Brain microvascular endothelial cell (primary cell): ENCODE data around the gene QSOX2.

Experiments
- DNase-seq: peaks from one replicate; pipeline ENCODE4 v3.0.0-alpha.2; 2020
- H3K27ac ChIP-seq: fragments of 250-450 bp; sonication (Bioruptor Pico); 2 replicates; pipeline ENCODE4 v1.5.1; 2020; ENCODE audit warnings: mild to moderate bottlenecking, moderate library complexity
- H3K27me3 ChIP-seq: fragments of 250-450 bp; sonication (Bioruptor Pico); replicated peaks from 2 replicates; pipeline ENCODE4 v1.5.1; 2020; ENCODE audit warnings: mild to moderate bottlenecking
- H3K36me3 ChIP-seq: fragments of 250-450 bp; sonication (Bioruptor Pico); replicated peaks from 2 replicates; pipeline ENCODE4 v1.5.1; 2020; ENCODE audit warnings: mild to moderate bottlenecking
- H3K4me3 ChIP-seq: 2 replicates; pipeline ENCODE4 v1.5.1; 2011; ENCODE audit warnings: low read depth, mild to moderate bottlenecking, control low read depth, low read length, moderate library complexity
- in situ Hi-C: cut with HindIII; loops from 2 replicates; pipeline ENCODE4 v1.10.0; 2017; ENCODE audit warnings: low sequenced_read_pairs, low pct_ligation_motif_present
- TF ChIP-seq, protein P1 (sequence below): IDR thresholded peaks from 2 replicates; pipeline ENCODE4 v1.5.1; 2011; ENCODE audit warnings: low read depth, mild to moderate bottlenecking, moderate library complexity, low read length, control low read depth, inconsistent platforms; ENCODE audit errors: missing control alignments

Gene QSOX2

DNA sequence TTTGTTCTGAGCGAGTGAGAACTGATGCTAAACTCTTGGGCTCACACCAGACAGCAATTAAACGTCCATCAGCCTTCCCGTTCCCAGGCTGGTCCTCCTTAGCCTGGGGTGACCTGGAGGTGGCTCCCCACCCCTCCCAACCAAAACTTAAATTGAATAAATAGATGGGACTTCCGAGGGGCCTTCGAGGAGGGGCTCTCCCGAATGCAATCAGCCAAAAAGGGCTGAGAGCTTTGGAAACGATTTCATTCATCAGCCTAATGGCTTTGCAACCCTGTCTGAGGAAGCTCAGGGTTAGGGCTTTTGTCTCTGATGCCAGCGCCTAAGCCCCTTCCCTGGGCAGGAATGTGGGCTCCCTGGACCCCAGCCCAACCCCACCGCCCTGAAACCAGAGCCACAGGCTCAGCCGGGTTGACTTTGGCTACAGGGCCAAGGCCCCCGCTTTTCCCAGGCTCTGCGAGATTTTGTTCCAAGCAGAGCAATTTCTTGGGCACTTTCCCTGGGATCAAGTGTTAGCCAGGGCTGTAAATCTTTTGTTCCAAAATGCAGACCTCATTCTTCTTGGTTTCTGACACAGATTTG is 69.9 kb downstream of the QSOX2 start:
- no peak for DNase-seq
- TF ChIP-seq, protein P1, sequence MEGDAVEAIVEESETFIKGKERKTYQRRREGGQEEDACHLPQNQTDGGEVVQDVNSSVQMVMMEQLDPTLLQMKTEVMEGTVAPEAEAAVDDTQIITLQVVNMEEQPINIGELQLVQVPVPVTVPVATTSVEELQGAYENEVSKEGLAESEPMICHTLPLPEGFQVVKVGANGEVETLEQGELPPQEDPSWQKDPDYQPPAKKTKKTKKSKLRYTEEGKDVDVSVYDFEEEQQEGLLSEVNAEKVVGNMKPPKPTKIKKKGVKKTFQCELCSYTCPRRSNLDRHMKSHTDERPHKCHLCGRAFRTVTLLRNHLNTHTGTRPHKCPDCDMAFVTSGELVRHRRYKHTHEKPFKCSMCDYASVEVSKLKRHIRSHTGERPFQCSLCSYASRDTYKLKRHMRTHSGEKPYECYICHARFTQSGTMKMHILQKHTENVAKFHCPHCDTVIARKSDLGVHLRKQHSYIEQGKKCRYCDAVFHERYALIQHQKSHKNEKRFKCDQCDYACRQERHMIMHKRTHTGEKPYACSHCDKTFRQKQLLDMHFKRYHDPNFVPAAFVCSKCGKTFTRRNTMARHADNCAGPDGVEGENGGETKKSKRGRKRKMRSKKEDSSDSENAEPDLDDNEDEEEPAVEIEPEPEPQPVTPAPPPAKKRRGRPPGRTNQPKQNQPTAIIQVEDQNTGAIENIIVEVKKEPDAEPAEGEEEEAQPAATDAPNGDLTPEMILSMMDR: no peak
- Histone ChIP-seq H3K27ac (no peak overlapping the region), H3K27me3 (peaks cover 14% of the 10 kb centered on the region), H3K36me3 (no peaks in the 10 kb centered on the region), H3K4me3 (no peak overlapping the region)
- in situ Hi-C loops: no loop called here

DNA sequence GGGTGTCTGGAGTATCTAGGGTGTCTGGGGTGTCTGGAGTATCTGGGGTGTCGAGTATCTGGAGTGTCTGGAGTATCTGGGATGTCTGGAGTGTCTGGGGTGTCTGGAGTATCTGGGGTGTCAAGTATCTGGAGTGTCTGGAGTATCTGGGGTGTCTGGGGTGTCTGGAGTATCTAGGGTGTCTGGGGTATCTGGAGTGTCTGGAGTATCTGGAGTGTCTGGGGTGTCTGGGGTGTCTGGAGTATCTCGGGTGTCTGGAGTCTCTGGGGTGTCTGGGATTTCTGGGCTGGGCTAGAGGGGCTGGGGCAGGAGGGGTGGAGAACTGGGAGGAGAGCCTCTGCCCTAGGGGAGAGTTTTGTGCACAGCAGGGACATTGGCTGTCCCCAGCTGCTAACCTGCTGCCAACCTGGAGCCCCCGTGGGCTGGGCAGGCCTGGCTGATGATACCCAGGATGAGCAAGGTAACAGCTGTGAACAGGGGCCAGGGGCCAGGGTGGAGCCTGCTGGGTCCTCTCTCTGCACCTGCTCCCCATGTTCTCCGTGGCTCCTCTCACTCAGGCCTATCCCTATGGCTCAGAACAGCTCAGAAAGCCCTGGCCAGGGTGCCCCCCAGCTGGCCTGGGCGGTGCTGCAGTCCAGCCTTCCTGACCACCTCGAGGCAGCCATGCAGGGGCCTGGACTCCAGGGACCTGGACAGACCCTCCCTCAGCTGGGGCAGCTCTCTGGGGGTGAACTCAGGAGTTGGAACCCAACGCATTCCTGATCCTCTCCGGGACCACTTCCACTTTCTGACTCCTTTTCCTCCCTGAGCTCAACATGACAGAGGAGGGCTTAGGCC is 70.6 kb downstream of the QSOX2 start:
- Histone ChIP-seq H3K4me3 (no peak overlapping the region), H3K27ac (no peak overlapping the region), H3K36me3 (no peaks in the 10 kb centered on the region), H3K27me3 (peaks cover 14% of the 10 kb centered on the region)
- no peak for DNase-seq
- in situ Hi-C loops: no loop called here
- TF ChIP-seq, protein P1: no peak

DNA sequence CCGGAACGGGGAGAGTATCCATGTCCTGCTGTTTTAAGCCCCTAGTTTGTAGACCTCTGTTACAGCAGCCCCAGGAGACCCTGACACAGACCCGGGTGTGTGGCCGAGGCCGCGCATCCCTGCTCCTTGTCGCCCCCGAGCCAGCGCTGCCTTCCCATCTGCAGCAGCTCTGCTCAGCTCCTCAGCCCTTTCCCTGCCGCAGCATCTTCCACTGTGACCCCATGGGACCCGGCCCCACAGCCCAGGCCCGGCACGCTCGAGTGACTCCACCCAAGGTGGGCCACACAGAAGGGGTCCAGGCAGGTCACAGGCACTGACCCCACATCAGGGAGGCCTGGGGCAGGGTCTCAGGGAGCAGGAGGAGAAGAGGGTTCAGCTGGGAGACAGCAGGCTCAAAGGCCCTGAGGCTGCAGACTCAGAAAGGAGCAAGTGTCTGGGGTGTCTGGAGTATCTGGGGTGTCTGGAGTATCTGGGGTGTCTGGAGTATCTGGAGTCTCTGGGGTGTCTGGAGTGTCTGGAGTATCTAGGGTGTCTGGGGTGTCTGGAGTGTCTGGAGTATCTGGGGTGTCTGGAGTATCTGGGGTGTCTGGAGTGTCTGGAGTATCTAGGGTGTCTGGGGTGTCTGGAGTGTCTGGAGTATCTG is 71.8 kb downstream of the QSOX2 start:
- in situ Hi-C loops: no loop called here
- H3K27me3 ChIP-seq: peaks cover 14% of the 10 kb centered on the region
- TF ChIP-seq, protein P1: no peak
- no peak overlapping the region for H3K4me3 ChIP-seq
- H3K36me3 ChIP-seq: no peaks in the 10 kb centered on the region
- H3K27ac ChIP-seq: no peak overlapping the region
- no peak for DNase-seq

DNA sequence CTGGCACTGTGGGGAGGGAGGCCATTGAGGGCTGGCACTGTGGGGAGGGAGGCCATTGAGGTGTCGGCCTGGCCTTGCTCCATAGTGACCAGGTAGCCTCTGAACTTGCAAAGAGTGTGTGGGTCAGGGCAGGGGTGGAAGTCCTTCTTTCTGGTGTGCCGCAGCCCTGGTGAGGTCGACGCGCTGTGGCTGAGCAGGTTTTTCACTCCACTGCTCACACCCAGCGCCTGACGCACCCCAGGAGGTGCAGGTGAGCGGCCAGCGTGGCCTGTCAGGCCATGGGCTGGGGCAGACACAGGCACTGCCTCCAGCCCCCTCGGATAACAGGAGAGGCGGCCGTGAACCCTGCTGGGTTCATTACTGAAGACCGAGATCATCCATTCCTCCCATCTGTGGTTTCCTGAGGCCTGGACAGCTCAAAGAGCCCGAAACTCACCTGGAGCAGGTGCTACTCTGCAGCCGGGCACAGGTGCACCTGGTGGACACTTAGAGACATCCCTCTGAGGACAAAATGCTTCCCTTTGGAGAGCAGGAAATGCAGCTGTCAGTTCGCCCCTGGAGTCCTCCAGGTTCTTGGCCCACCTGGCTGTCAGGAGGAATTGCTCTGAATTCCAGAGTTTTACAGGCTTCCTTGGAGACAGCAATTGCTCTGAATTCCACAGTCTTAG is 73.1 kb downstream of the QSOX2 start:
- H3K36me3 ChIP-seq: no peaks in the 10 kb centered on the region
- TF ChIP-seq, protein P1: no peak
- H3K27me3 ChIP-seq: peaks cover 15% of the 10 kb centered on the region
- no peak overlapping the region for H3K4me3 ChIP-seq
- no peak overlapping the region for H3K27ac ChIP-seq
- in situ Hi-C loops: no loop called here
- DNase-seq: no peak

DNA sequence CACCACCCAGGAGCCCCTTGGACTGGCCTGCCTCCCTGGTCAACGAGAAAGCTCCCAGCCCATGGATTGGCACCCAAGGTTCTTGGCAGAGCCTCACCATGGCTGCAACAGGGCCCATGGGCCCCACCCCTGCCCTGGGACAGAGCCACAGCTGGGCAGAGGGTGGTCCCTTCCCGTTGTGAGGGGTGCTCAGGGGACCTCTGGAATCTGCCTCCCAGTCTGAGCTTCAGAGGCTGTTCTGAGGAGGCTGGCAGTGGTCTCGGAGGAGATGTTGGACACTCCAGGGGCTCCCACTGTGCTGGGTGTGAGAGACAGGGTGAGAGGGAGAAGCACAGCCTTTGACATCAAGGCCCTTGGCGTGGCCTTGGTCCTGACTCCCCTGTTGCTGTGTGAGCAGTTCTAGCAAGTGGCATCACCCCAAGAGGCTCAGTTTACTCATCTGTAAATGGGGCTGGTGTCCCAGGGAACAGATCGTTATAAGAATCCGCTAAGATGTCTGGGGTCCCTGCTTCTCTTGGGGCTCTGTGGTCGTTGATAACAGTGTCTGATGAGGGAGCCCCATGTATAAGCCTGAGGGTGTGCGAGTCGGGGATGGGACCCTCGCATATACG is 73.7 kb downstream of the QSOX2 start:
- Histone ChIP-seq H3K27me3 (peaks cover 15% of the 10 kb centered on the region), H3K27ac (no peak overlapping the region), H3K36me3 (no peaks in the 10 kb centered on the region), H3K4me3 (no peak overlapping the region)
- in situ Hi-C loops: no loop called here
- no peak for DNase-seq
- TF ChIP-seq, protein P1: no peak
